HG03196 (cell line): ENCODE data around the gene BCAS3.

Source experiments
- ATAC-seq: cut with Tn5 transposase; IDR thresholded peaks from one replicate; pipeline ENCODE4 v1.9.1; 2021; ENCODE audit not compliant: unreplicated experiment

BCAS3 gene

GRCh38 chr17:61412143-61412859, 734.6 kb downstream of the BCAS3 start:
- peak; percentile 68 for ATAC-seq

- ATAC-seq, result no peak
Observed at GRCh38 chr17:61412860-61413660, 735.4 kb downstream of the BCAS3 start.

GRCh38 chr17:61413661-61414126, 736.0 kb downstream of the BCAS3 start:
- ATAC-seq, result no peak

GRCh38 chr17:61414141-61414935, 736.7 kb downstream of the BCAS3 start:
- ATAC-seq, result no peak

- no peak for ATAC-seq
Observed at GRCh38 chr17:61414936-61415251, 737.2 kb downstream of the BCAS3 start.

GRCh38 chr17:61415374-61416210, 737.9 kb downstream of the BCAS3 start:
- no peak for ATAC-seq

GRCh38 chr17:61416211-61416539, 738.5 kb downstream of the BCAS3 start:
- no peak for ATAC-seq

- ATAC-seq, result no peak
Observed at GRCh38 chr17:61416540-61417363, 739.1 kb downstream of the BCAS3 start.

GRCh38 chr17:61418449-61418848, 740.8 kb downstream of the BCAS3 start:
- ATAC-seq, result no peak

- no peak for ATAC-seq
Observed at GRCh38 chr17:61419496-61420046, 741.9 kb downstream of the BCAS3 start.

GRCh38 chr17:61420052-61420451, 742.4 kb downstream of the BCAS3 start:
- no peak for ATAC-seq

- no peak for ATAC-seq
Observed at GRCh38 chr17:61420745-61421398, 743.2 kb downstream of the BCAS3 start.

- no peak for ATAC-seq
Observed at GRCh38 chr17:61421460-61421859, 743.8 kb downstream of the BCAS3 start.

GRCh38 chr17:61422116-61422799, 744.6 kb downstream of the BCAS3 start:
- no peak for ATAC-seq

- ATAC-seq, result no peak
Observed at GRCh38 chr17:61422869-61423268, 745.2 kb downstream of the BCAS3 start.

GRCh38 chr17:61423967-61424649, 746.5 kb downstream of the BCAS3 start:
- ATAC-seq, result no peak

GRCh38 chr17:61425682-61426481, 748.2 kb downstream of the BCAS3 start:
- ATAC-seq, result no peak
